GM13976 (cell line): Measurements from ENCODE around the gene LRMDA.

Source experiments
- DNase-seq: peaks from one replicate; pipeline ENCODE4 v3.0.0; 2012; ENCODE audit warnings: low spot score
- in situ Hi-C: fragments of 300-500 bp; cut with MboI; formaldehyde crosslinking; loops from one replicate; pipeline ENCODE4 v1.12.0; 2022; ENCODE audit warnings: low sequenced_read_pairs, mixed read lengths, inconsistent platforms; ENCODE audit not compliant: unreplicated experiment
- TF ChIP-seq, protein P1 (sequence below): IDR thresholded peaks from 2 replicates; pipeline ENCODE4 v1.5.1; 2012; ENCODE audit warnings: borderline replicate concordance, mild to moderate bottlenecking; ENCODE audit not compliant: insufficient read depth; ENCODE audit errors: extremely low read depth, missing control alignments, control extremely low read depth

LRMDA gene

DNA sequence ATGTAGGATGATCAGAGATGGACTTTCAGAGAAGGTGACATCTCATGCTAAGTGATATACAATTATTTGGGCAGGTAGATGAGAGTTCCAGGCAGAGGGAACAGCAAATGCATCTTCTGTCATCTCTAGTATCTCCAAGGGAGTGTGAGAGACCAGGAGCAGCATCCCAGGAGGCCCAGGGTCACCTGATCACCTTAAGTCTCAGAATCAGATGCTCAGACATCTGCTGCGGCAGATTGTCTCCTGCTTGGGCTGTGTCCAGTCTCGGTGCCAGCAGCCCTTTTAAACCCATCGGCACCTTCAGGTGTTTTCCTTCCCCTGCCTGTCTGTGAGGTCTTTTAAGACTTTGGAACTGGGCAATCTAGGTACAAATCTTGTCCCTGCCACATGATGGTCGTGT is 690.6 kb downstream of the LRMDA start:
- in situ Hi-C loops: no loop called here
- TF ChIP-seq, protein P1, sequence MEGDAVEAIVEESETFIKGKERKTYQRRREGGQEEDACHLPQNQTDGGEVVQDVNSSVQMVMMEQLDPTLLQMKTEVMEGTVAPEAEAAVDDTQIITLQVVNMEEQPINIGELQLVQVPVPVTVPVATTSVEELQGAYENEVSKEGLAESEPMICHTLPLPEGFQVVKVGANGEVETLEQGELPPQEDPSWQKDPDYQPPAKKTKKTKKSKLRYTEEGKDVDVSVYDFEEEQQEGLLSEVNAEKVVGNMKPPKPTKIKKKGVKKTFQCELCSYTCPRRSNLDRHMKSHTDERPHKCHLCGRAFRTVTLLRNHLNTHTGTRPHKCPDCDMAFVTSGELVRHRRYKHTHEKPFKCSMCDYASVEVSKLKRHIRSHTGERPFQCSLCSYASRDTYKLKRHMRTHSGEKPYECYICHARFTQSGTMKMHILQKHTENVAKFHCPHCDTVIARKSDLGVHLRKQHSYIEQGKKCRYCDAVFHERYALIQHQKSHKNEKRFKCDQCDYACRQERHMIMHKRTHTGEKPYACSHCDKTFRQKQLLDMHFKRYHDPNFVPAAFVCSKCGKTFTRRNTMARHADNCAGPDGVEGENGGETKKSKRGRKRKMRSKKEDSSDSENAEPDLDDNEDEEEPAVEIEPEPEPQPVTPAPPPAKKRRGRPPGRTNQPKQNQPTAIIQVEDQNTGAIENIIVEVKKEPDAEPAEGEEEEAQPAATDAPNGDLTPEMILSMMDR: no peak
- DNase-seq: no peak

DNA sequence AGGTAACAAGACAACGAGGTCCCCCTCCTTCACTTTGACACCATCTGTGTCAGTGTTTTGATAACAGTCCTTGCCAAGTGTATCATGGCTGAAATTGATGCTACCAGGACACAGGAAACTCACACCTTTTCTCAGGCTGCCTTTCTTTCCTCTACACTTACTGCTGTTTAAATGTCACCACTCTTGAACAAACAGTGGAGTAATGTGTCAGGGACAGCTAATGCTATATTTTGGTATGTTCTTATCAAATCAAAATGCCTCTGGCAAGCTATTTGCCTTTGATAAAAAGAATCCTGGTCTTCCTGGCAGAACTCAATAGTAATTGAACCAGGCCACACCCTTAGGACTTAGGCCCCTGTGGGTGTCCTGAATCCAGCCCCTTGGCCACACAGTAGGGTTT is 692.9 kb downstream of the LRMDA start:
- TF ChIP-seq, protein P1: no peak
- in situ Hi-C loops: no loop called here
- no peak for DNase-seq

- TF ChIP-seq, protein P1: no peak
- in situ Hi-C loops: no loop called here
- no peak for DNase-seq
Observed at GRCh38 chr10:76125900-76126299, 694.5 kb downstream of the LRMDA start.

GRCh38 chr10:76126607-76127527 is 695.4 kb downstream of the LRMDA start:
- TF ChIP-seq, protein P1: no peak
- in situ Hi-C loops: no loop called here
- DNase-seq: no peak

DNA sequence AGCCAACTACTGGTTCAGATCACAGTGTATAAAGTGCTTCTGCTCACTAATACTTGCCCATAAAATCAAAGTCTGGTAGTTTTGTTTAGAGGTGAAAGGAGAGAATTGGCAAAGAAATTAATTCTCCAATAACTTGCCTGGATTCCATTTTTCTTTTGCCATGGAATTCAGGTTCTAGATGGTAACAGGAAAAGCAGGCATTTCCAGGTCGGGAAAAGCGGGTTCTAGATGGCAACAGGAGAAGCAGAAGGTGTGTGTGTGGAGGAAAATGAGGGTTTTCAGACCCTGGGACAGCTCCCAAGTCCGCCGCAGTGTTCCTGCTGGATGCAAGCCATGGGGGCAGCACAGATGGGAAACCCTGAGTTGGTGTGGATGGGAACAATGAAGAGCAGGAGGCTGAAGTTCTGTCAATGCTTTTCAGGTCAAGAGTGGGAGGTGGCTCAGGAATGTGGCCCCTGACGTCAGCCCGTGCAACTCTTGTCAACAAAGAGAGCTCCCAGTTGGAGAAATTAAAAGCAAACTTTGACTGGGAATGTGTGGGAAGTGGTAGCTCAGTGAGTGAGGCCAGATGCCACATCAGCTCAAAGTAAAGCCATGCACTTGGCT is 696.7 kb downstream of the LRMDA start:
- DNase-seq: no peak
- TF ChIP-seq, protein P1: no peak
- in situ Hi-C loops: no loop called here

DNA sequence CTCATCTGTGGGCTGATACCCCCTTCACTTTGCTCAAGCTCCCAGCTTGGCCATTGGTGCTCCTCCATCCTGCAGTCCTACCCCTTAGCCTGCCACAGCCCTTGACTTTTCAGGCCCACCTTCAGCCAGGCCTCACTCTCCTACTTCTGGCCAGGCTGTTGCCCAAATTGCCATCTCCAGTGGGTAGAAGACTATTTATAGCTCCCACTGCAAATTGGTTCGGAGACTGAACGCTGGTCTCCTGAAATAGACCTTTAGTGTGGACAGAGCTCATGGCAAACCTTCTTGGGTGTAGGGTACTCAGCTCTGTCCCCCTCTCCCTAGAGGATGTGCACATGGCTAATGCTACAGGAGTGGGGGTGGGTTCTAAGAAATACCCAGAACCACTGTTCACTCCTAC is 697.8 kb downstream of the LRMDA start:
- TF ChIP-seq, protein P1: no peak
- in situ Hi-C loops: no loop called here
- no peak for DNase-seq

DNA sequence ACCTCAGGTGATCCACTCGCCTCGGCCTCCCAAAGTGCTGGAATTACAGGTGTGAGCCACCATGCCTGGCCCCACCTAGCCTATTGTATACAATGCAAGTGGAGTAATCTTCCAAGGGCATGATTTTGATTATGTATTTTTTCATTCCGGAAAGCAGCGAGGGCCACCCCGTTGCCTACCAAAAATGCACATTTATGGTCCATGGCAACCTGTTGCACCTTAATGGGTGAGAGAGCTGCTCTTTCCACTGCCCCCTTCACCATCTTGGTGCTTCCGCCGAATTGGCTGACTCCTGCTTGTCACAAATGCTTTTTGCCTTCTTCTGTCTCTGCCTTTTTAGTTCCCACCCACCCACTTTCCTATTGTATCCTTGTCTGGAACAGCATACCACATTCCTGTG is 699.5 kb downstream of the LRMDA start:
- in situ Hi-C loops: no loop called here
- TF ChIP-seq, protein P1: no peak
- DNase-seq: no peak
